MM.1S (cell line): ENCODE results near the gene ANKRD12.

Experiments used
- EZH2 ChIP-seq: fragments of 300-600 bp; sonication (generic); optimal IDR thresholded peaks from 2 replicates; pipeline ENCODE3; 2017; ENCODE audit warnings: low read depth, mild to moderate bottlenecking, antibody characterized with exemption, low read length, mixed read lengths
- EZH2phosphoT487 ChIP-seq: fragments of 300-600 bp; sonication (generic); IDR thresholded peaks from 2 replicates; pipeline ENCODE4 v1.6.1; 2018; ENCODE audit warnings: antibody characterized with exemption, low read length
- TF ChIP-seq, protein P1 (sequence below): fragments of 300-600 bp; sonication (generic); IDR thresholded peaks from 2 replicates; pipeline ENCODE4 v1.5.1; 2016; ENCODE audit warnings: antibody characterized with exemption, low read length, mixed read lengths

DNA sequence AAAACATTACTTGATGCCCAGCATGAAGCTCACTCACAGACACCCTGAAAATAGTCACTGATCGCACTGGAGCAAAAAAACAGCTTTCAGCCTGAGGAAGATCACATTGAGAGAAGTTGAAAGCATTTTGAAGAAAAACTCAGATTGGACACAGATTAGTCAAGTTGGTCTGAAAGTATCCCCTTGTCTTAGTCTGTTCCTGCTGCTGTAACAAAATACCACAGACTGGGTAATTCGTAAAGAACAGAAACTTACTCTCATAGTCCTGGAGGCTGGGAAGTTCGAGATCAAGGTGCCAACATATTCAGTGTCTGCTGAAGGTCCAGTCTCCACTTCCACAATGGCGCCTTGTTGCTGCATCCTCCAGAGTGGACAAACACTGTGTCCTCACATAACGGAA is 48.3 kb upstream of the ANKRD12 start:
- TF ChIP-seq, protein P1, sequence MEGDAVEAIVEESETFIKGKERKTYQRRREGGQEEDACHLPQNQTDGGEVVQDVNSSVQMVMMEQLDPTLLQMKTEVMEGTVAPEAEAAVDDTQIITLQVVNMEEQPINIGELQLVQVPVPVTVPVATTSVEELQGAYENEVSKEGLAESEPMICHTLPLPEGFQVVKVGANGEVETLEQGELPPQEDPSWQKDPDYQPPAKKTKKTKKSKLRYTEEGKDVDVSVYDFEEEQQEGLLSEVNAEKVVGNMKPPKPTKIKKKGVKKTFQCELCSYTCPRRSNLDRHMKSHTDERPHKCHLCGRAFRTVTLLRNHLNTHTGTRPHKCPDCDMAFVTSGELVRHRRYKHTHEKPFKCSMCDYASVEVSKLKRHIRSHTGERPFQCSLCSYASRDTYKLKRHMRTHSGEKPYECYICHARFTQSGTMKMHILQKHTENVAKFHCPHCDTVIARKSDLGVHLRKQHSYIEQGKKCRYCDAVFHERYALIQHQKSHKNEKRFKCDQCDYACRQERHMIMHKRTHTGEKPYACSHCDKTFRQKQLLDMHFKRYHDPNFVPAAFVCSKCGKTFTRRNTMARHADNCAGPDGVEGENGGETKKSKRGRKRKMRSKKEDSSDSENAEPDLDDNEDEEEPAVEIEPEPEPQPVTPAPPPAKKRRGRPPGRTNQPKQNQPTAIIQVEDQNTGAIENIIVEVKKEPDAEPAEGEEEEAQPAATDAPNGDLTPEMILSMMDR, result no peak
- TF ChIP-seq EZH2phosphoT487, result no peak
- TF ChIP-seq EZH2, result no peak
